Stimulated activated CD4-positive, alpha-beta T cell treated with anti-CD3 and anti-CD28 coated beads, Interleukin-12 subunit alpha, Interleukin-12 subunit beta, amount 100 ng/mL, for 4 hours (primary cell): Measurements from ENCODE around the gene ITGA11.

Experiments used
- DNase-seq: peaks from one replicate; pipeline ENCODE4 v3.0.0-alpha.2; 2020

ITGA11 gene

GRCh38 chr15:68307131-68307928, 124.6 kb downstream of the ITGA11 start:
- no peak for DNase-seq

- no peak for DNase-seq
Observed at GRCh38 chr15:68305420-68305871, 126.5 kb downstream of the ITGA11 start.

- DNase-seq, result no peak
Observed at GRCh38 chr15:68304589-68305337, 127.2 kb downstream of the ITGA11 start.

GRCh38 chr15:68303560-68304436, 128.2 kb downstream of the ITGA11 start:
- DNase-seq, result no peak

GRCh38 chr15:68303134-68303533, 128.8 kb downstream of the ITGA11 start:
- DNase-seq, result no peak

GRCh38 chr15:68302729-68303128, 129.2 kb downstream of the ITGA11 start:
- DNase-seq, result no peak

GRCh38 chr15:68301301-68301700, 130.7 kb downstream of the ITGA11 start:
- no peak for DNase-seq

- no peak for DNase-seq
Observed at GRCh38 chr15:68300115-68300940, 131.6 kb downstream of the ITGA11 start.

GRCh38 chr15:68299436-68299835, 132.5 kb downstream of the ITGA11 start:
- no peak for DNase-seq

- no peak for DNase-seq
Observed at GRCh38 chr15:68298882-68299381, 133.0 kb downstream of the ITGA11 start.

- DNase-seq, result no peak
Observed at GRCh38 chr15:68298336-68298735, 133.6 kb downstream of the ITGA11 start.

GRCh38 chr15:68295014-68295805, 136.8 kb downstream of the ITGA11 start:
- no peak for DNase-seq

- DNase-seq, result no peak
Observed at GRCh38 chr15:68292967-68293366, 139.0 kb downstream of the ITGA11 start.

- DNase-seq, result no peak
Observed at GRCh38 chr15:68292157-68292781, 139.7 kb downstream of the ITGA11 start.

GRCh38 chr15:68290715-68291114, 141.2 kb downstream of the ITGA11 start:
- DNase-seq, result no peak

GRCh38 chr15:68289621-68290352, 142.2 kb downstream of the ITGA11 start:
- no peak for DNase-seq

- DNase-seq, result no peak
Observed at GRCh38 chr15:68289057-68289456, 142.9 kb downstream of the ITGA11 start.

- DNase-seq, result no peak
Observed at GRCh38 chr15:68286256-68286655, 145.7 kb downstream of the ITGA11 start.

GRCh38 chr15:68285259-68285980, 146.5 kb downstream of the ITGA11 start:
- DNase-seq, result no peak
